Hepatocyte (in vitro differentiated cells): ENCODE measurements around the gene CDC42BPG.

ENCODE experiments used
- EZH2 ChIP-seq: fragments of 200-600 bp; sonication (generic); IDR thresholded peaks from 2 replicates; pipeline ENCODE4 v1.6.1; 2016; ENCODE audit warnings: antibody characterized with exemption, mild to moderate bottlenecking, borderline replicate concordance
- EZH2phosphoT487 ChIP-seq: fragments of 200-600 bp; sonication (generic); IDR thresholded peaks from one replicate; pipeline ENCODE4 v1.6.1; 2018; ENCODE audit warnings: antibody characterized with exemption, mild to moderate bottlenecking, low read depth, moderate library complexity; ENCODE audit not compliant: unreplicated experiment, severe bottlenecking
- TF ChIP-seq, protein P1 (sequence below): fragments of 200-600 bp; sonication (generic); IDR thresholded peaks from 2 replicates; pipeline ENCODE4 v1.5.1; 2016; ENCODE audit warnings: antibody characterized with exemption, mild to moderate bottlenecking; ENCODE audit not compliant: poor library complexity

DNA sequence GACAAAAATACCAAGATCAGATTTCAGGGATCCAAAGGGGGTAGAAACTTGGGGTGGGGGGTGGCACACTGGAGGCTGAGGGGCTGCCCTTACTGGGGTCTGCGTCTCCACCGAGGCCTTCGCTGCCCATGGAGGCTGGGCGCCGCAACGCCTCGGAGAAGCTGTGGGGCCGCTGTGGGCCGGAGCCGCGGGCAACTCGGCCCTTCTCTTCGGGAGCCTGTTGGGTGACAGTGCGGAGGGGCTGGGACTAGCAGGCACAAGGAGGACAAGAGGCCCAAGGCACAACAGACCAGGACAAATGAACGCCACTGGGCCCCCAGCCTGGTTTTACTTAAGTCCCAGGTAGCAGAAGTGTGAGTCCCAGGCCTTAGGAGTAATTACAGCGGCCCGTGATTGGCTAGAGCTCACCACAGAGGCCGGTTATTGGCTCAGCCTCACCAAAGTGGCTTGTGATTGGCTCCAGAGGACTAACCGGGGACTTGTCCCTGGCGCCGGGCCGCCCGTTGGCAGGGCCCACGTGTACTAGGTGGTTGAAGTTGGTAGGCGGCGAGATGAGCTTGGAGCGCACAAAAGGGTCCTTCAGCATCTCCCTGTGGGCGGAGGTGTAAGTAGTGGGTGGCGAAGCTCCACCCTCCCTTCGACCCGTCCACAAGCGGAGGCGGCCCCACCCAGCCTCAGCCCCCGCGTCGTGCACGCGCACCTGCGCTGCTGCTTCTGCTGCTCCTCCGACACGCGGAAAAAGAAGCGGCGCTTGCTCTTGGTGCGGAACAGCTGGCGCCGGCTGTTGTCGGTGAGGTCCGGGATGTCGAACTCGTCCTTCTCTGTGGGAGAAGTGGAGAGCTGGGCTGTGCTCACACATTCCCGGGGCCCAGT, 17.6 kb downstream of the CDC42BPG start:
- TF ChIP-seq, protein P1, sequence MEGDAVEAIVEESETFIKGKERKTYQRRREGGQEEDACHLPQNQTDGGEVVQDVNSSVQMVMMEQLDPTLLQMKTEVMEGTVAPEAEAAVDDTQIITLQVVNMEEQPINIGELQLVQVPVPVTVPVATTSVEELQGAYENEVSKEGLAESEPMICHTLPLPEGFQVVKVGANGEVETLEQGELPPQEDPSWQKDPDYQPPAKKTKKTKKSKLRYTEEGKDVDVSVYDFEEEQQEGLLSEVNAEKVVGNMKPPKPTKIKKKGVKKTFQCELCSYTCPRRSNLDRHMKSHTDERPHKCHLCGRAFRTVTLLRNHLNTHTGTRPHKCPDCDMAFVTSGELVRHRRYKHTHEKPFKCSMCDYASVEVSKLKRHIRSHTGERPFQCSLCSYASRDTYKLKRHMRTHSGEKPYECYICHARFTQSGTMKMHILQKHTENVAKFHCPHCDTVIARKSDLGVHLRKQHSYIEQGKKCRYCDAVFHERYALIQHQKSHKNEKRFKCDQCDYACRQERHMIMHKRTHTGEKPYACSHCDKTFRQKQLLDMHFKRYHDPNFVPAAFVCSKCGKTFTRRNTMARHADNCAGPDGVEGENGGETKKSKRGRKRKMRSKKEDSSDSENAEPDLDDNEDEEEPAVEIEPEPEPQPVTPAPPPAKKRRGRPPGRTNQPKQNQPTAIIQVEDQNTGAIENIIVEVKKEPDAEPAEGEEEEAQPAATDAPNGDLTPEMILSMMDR, result no peak
- no peak for TF ChIP-seq EZH2
- no peak for TF ChIP-seq EZH2phosphoT487
